Activated CD4-positive, alpha-beta T cell treated with anti-CD3 and anti-CD28 coated beads, Interleukin-2, amount 10 ng/mL, durations not matched to agents 24 days and 14 days (primary cell): ENCODE data around the gene SPDYE18. TPM values are rescaled to one million over a fixed set of nuclear protein-coding genes. Genes with fewer than 3 reads are reported as not detected.

Experiments used
- total RNA-seq: library from RNA; stranded (reverse); gene quantifications from 2 replicates; pipeline ENCODE4 v1.2.3, GENCODE V29; 2022

The SPDYE18 gene
- total RNA-seq, 1 donor from 2014 or later = 0.26 TPM

Other genes with a start within 250 kb of the SPDYE18 start
- not detected in 2 replicates for gene SPDYE17, start 30.2 kb downstream of the SPDYE18 start, total RNA-seq
- gene CCDC146, start 60.1 kb upstream of the SPDYE18 start, total RNA-seq = 1.5 and 2.3 TPM in 2 replicates
- 1.7 and 1.8 TPM in 2 replicates for gene FGL2, start 137.3 kb upstream of the SPDYE18 start, total RNA-seq